SU-DHL-6 (cell line): Measurements from ENCODE around the gene PODN.

Experiments used
- H2AFZ ChIP-seq: fragments of 200-600 bp; sonication (generic); 2 replicates; pipeline ENCODE4 v1.6.1; 2014; ENCODE audit warnings: low read depth, mild to moderate bottlenecking, moderate library complexity, mixed read lengths, antibody characterized with exemption, low read length; ENCODE audit not compliant: severe bottlenecking
- H3F3A ChIP-seq: fragments of 200-600 bp; shearing (Covaris generic); 2 replicates; pipeline ENCODE4 v1.6.0; 2016; ENCODE audit warnings: antibody characterized with exemption, mild to moderate bottlenecking; ENCODE audit not compliant: insufficient read depth
- H3K27ac ChIP-seq: fragments of 200-600 bp; sonication (generic); 2 replicates; pipeline ENCODE4 v1.5.1; 2016; ENCODE audit warnings: low read depth, mild to moderate bottlenecking, low read length, moderate library complexity, mixed read lengths
- H3K27me3 ChIP-seq: fragments of 200-600 bp; sonication (generic), shearing (Covaris generic); 2 replicates; pipeline ENCODE4 v1.6.0; 2014; ENCODE audit warnings: mild to moderate bottlenecking, low read length
- H3K36me3 ChIP-seq: fragments of 200-600 bp; sonication (generic); 2 replicates; pipeline ENCODE4 v1.6.1; 2014; ENCODE audit warnings: mild to moderate bottlenecking, low read length, mixed read lengths
- H3K4me2 ChIP-seq: fragments of 300-600, 200-600 bp; shearing (Covaris generic), sonication (generic); 2 replicates; pipeline ENCODE4 v1.6.0; 2014; ENCODE audit warnings: low read length, low read depth, mild to moderate bottlenecking; ENCODE audit not compliant: poor library complexity, severe bottlenecking
- H3K4me3 ChIP-seq: fragments of 200-600 bp; sonication (generic); 2 replicates; pipeline ENCODE4 v1.5.1; 2014; ENCODE audit warnings: antibody characterized with exemption, low read length, mild to moderate bottlenecking, mixed read lengths; ENCODE audit not compliant: insufficient read depth, poor library complexity, severe bottlenecking
- H3K79me2 ChIP-seq: fragments of 200-600 bp; sonication (generic); 2 replicates; pipeline ENCODE4 v1.6.1; 2014; ENCODE audit warnings: mild to moderate bottlenecking, low read length, moderate library complexity; ENCODE audit not compliant: insufficient read depth
- H3K9ac ChIP-seq: fragments of 200-600 bp; sonication (generic); 2 replicates; pipeline ENCODE4 v1.7.0; 2014; ENCODE audit warnings: mild to moderate bottlenecking, low read length
- H3K9me2 ChIP-seq: fragments of 200-600 bp; sonication (generic); replicated peaks from 2 replicates; pipeline ENCODE4 v1.6.1; 2014; ENCODE audit warnings: low read length; ENCODE audit not compliant: insufficient read depth
- H3K9me3 ChIP-seq: fragments of 200-600 bp; sonication (generic); 2 replicates; pipeline ENCODE4 v1.6.1; 2014; ENCODE audit warnings: low read length, mixed read lengths; ENCODE audit not compliant: insufficient read depth
- H4K20me1 ChIP-seq: fragments of 200-600 bp; sonication (generic); 2 replicates; pipeline ENCODE4 v1.6.1; 2014; ENCODE audit warnings: low read depth, mild to moderate bottlenecking, antibody characterized with exemption, low read length, moderate library complexity, mixed read lengths
- EZH2phosphoT487 ChIP-seq: fragments of 200-600 bp; sonication (generic), shearing (Covaris generic); conservative IDR thresholded peaks from 2 replicates; pipeline ENCODE4 v1.6.1; 2018; ENCODE audit warnings: mild to moderate bottlenecking, antibody characterized with exemption, low read length, moderate library complexity, mixed read lengths
- TF ChIP-seq, protein P1 (sequence below): fragments of 200-600 bp; sonication (generic); IDR thresholded peaks from one replicate; pipeline ENCODE4 v1.5.1; 2017; ENCODE audit warnings: antibody characterized with exemption, mild to moderate bottlenecking, low read length, moderate library complexity; ENCODE audit not compliant: insufficient read depth, poor library complexity, severe bottlenecking

Gene PODN

GRCh38 chr1:53129891-53130597 lies 68.0 kb downstream of the PODN start:
- H3K27me3 ChIP-seq = no peaks in the 10 kb centered on the region
- H3K27ac ChIP-seq = no peak overlapping the region
- H3K36me3 ChIP-seq = no peaks in the 10 kb centered on the region
- H4K20me1 ChIP-seq = no peaks in the 10 kb centered on the region
- no peaks in the 10 kb centered on the region for H3K79me2 ChIP-seq
- no peak overlapping the region for H2AFZ ChIP-seq
- H3K4me3 ChIP-seq = no peak overlapping the region
- H3K9ac ChIP-seq = no peak overlapping the region
- no peaks in the 10 kb centered on the region for H3F3A ChIP-seq
- no peak for TF ChIP-seq EZH2phosphoT487
- TF ChIP-seq, protein P1, sequence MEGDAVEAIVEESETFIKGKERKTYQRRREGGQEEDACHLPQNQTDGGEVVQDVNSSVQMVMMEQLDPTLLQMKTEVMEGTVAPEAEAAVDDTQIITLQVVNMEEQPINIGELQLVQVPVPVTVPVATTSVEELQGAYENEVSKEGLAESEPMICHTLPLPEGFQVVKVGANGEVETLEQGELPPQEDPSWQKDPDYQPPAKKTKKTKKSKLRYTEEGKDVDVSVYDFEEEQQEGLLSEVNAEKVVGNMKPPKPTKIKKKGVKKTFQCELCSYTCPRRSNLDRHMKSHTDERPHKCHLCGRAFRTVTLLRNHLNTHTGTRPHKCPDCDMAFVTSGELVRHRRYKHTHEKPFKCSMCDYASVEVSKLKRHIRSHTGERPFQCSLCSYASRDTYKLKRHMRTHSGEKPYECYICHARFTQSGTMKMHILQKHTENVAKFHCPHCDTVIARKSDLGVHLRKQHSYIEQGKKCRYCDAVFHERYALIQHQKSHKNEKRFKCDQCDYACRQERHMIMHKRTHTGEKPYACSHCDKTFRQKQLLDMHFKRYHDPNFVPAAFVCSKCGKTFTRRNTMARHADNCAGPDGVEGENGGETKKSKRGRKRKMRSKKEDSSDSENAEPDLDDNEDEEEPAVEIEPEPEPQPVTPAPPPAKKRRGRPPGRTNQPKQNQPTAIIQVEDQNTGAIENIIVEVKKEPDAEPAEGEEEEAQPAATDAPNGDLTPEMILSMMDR = no peak
- no peak overlapping the region for H3K4me2 ChIP-seq
- H3K9me3 ChIP-seq = no peaks in the 10 kb centered on the region
- no peaks in the 10 kb centered on the region for H3K9me2 ChIP-seq

DNA sequence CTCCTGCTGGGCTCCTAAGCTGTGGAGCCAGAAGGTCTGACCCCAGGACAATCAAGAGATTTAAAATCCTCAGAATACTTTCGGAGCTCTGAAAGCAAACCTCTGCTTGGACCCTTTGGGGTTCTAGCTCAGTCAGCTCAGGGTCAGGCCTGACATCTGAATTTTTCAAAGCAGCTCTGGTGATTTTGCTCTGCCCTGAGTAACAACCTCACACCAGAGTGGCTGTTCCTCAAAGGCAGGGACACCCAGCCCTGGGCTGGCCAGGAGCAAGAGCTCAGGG lies 68.5 kb downstream of the PODN start:
- Histone ChIP-seq H3K9me3 (no peaks in the 10 kb centered on the region), H3K4me3 (no peak overlapping the region), H3F3A (no peaks in the 10 kb centered on the region), H3K27me3 (no peaks in the 10 kb centered on the region), H3K9ac (no peak overlapping the region), H4K20me1 (no peaks in the 10 kb centered on the region), H3K4me2 (no peak overlapping the region), H2AFZ (no peak overlapping the region), H3K9me2 (no peaks in the 10 kb centered on the region), H3K79me2 (no peaks in the 10 kb centered on the region), H3K27ac (no peak overlapping the region), H3K36me3 (no peaks in the 10 kb centered on the region)
- no peak for TF ChIP-seq EZH2phosphoT487
- TF ChIP-seq, protein P1 = no peak

DNA sequence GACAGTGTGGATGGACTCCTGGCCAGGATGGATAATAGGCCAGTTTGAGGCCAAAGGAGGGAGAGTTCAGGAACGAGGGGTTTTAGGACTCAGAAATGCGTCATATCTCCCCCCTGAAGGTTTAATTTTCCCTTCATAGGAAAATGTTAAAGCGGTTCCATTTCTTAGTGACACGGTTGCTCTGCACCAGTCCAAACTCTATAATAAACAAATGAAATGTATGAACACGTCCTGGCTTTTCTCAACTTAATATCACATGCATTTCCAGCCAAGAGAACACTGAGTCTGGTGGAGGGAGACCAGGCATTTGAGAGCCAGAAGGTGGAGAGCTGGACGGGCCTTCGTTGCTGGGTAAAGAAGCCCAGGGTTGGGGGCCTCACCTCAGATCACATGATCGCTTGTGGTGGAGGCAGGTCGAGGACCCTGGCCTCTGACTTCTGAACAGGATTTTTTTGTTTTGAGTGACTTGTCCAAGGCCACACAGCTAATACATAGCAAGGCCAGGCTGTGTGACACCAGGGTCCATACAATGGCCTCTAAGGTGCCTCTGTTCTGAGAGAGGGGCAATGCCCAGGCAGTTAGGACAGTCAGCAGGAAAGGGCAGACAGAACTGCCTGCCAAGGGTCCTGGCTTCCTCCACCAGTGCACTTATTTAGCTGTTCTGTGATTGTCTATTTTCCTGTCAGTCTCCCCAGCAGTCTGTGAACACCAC lies 69.0 kb downstream of the PODN start:
- Histone ChIP-seq H3K4me2 (no peak overlapping the region), H3K27ac (no peak overlapping the region), H3K9me3 (no peaks in the 10 kb centered on the region), H3F3A (no peaks in the 10 kb centered on the region), H4K20me1 (no peaks in the 10 kb centered on the region), H3K79me2 (no peaks in the 10 kb centered on the region), H2AFZ (no peak overlapping the region), H3K27me3 (no peaks in the 10 kb centered on the region), H3K9me2 (no peaks in the 10 kb centered on the region), H3K36me3 (no peaks in the 10 kb centered on the region), H3K4me3 (no peak overlapping the region), H3K9ac (no peak overlapping the region)
- TF ChIP-seq, protein P1 = no peak
- TF ChIP-seq EZH2phosphoT487 = no peak
